ENCODE measurements around the gene TFAP2B. TPM values are rescaled to one million over a fixed set of nuclear protein-coding genes. Genes with fewer than 3 reads are reported as not detected.

Gene TFAP2B
- total RNA-seq, 2 donors from 2014 or later: not detected

DNA sequence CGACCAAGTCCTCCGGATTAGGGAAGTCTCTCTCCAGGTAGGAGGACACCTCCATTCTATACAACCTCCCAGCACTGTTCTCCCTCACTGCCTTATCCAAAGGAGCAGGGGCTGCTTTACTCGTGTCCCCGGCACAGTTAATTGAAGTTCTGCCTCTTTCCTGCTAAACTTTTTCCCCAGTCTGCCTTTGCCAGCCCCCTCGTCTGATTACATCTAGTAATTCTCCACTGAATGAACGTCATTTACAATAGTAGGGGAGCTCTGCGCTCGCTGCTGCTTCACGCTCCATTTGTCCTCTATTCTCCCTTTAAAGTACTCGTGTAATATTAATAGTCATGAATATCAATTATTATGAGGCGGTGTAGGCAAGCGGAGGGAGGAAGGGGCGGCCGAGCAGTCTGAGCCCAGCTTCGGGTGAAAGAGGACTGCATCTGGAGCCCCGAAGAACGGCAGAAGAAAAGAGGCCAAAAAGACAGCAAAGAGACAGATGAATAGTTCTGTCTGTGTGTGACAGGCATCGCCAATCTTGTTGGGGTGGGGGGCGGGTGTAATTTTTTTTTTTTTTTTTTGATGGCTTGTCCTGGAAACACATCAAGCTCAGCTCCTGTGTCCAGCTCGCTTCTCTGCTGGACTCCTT, 2.9 kb downstream of the TFAP2B start:
- no peak for ATAC-seq
- intact Hi-C loops (cut with DNase I, micrococcal nuclease): no loop called here
- DNase-seq: no peak

DNA sequence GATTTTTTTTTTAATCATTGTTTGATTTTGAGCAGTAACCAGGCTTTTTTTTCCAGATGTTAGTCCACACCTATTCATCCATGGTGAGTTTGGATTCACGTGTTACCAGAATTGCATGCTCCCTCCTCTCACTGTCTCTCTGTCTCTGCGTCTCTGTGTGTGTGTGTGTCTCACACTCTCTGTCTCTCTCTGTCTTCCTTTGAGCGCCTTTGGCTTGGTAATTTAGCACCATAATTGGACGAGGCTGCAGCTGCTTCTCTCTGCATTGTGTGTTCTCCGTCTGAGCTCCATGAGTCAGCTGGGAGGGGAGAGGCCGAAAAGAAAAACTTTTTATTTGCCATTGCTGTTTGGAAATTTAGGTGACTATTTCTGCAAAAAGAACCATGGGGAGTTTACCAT, 3.4 kb downstream of the TFAP2B start:
- no peak for ATAC-seq
- intact Hi-C loops (cut with DNase I, micrococcal nuclease): no loop called here
- DNase-seq: no peak

DNA sequence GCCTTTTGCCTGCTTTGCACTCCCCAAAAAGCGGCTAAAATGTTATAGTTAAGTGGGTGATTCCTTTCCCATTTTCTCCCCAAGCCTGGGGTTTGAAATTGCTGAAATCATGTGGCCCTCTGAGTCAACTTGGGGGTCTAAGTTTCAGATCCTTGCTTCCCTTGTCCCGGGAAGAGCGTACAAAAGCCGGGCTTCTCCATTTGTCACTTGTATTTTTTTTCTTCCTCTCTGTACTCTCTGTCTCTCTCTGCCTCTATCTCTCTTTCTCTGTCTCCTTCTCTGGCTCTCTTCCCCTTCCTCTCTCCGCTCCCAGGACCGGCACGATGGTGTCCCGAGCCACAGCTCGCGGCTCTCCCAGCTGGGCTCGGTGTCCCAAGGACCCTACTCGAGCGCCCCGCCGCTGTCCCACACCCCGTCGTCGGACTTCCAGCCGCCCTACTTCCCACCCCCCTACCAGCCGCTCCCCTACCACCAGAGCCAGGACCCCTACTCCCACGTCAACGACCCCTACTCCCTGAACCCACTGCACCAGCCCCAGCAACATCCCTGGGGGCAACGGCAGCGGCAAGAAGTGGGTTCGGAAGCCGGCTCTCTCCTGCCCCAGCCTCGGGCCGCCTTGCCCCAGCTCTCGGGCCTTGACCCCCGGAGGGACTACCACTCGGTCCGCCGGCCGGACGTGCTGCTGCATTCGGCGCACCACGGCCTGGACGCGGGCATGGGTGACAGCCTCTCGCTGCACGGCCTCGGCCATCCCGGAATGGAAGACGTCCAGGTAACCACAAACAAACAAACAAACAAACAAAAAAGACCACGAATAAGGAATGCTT, 4.6 kb downstream of the TFAP2B start:
- ATAC-seq (no peak), DNase-seq (no peak)
- intact Hi-C loops (cut with DNase I, micrococcal nuclease): no loop called here

DNA sequence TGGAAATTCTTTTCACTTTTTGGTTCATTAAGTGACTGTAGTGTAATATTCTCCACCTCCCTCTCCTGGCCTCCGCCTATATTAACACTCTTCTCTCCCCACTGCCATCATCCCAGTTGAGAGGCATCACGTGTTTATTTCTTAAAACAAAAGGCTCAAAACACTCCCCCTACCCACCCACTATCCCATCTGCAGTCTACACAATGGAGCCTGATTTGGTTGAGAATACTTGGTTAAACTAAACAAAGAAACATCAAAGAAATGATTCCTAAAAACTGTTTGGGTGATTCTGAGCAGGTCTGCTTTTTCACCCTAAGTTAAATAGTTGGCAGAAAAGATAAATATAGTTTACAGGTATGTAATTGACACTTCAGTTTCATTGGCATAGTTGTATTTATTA, 5.9 kb downstream of the TFAP2B start:
- DNase-seq: no peak
- intact Hi-C loops (cut with DNase I, micrococcal nuclease): no loop called here
- ATAC-seq: no peak

DNA sequence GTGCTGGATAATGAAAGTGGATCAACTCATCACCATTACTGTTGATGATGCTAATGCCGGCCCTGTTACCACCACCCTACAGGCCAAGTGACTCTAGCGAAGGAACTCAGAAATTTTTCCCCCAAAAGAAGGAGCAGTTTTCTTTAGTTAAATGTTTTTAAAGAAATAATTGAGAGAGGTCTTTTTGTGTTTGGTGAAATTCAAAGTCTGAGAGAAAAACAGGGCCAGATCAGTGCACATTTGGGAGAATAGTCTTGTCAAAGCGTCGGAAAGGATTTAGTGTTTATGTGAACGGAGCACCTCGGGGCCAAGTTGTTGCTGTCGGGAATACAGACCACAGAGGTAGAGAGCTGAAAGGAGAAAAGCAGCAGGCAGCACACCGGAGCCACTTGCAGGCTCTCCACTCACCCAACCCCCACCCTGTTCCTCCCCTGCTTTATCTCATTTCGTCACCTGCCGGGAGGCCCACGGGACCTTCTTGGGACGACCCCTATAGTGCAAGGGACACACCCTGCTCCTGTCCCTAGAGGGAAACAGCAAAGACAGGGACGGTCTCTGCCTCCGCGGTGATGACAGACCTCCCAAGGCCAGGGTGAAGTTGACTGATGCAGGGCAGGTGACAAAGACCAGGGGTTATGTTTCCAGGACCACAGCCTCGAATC, 6.8 kb downstream of the TFAP2B start:
- no peak for ATAC-seq
- DNase-seq: no peak
- intact Hi-C loops (cut with DNase I, micrococcal nuclease): no loop called here

DNA sequence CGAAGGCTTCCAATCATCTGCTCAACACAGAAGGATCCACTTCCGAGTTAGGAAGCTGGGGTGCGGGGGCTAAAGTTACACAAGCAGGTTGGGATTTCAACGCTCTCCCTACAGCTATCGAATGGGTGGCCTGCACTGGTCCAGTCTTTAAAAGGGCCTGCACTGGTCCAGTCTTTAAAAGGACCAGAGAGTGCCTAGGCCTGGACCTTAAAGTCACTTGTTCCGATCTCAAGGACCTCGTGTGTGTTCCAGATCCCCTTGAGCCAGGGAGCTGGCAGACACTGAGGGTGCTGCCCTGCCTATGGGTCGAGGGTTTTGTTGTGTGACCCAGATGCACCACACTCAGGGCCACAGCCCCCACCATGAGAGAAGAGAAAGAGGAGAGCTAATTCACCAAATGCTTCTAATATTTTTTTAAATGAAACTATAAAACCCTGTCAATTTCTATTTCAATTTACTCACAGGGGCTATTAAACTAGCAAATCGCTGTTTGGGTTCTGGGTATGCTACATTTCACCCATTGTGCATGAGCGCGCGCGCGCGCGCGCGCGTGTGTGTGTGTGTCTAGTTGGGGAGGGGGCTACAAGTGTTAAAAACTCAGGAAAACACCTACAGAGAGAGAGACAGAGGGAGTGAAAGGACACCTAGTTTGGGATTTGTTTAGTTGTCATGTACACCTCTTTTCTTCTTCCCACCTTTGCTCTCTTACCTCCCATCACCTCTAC, 7.5 kb downstream of the TFAP2B start:
- intact Hi-C loops (cut with DNase I, micrococcal nuclease): no loop called here
- ATAC-seq (no peak), DNase-seq (no peak)

DNA sequence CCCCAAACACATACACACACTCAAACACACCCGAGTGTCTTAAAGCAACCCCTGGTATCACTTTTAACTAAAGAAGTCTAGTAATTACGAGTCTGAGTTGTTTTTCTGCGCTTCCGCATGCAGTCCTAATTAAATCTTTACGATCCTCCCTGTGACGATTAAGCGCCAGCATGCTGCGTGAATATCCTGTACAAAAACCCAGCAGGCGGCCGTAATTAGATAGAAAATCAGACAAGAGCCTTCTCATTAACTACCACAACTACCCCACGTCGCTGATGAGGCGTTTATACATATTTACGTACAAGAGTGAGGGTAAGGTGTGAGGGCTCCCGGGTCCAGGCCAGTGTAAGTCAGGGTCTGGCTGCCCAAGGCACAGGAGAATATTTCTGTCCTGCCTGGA, 8.1 kb downstream of the TFAP2B start:
- intact Hi-C loops (cut with DNase I, micrococcal nuclease): no loop called here
- ATAC-seq (no peak), DNase-seq (no peak)

DNA sequence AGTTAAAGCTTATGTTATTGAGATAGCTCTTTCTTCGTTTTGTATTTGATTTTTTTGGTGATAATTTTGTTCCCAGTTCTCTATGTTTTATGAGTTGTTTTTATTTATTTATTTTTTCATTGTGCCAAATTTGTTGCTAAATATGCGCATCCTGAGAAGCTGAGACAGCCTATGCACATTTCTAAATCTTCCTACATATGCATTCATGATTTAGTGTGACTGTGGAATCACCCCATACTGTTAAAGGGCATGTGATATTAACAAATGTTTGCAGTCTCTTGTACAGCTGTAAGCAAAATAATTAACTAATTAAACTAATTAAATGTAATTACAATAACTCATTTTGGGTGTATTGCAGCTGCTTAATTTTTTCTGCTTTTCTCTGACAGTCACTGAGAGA, 10.4 kb downstream of the TFAP2B start:
- DNase-seq (no peak), ATAC-seq (no peak)
- intact Hi-C loops (cut with DNase I, micrococcal nuclease): no loop called here

DNA sequence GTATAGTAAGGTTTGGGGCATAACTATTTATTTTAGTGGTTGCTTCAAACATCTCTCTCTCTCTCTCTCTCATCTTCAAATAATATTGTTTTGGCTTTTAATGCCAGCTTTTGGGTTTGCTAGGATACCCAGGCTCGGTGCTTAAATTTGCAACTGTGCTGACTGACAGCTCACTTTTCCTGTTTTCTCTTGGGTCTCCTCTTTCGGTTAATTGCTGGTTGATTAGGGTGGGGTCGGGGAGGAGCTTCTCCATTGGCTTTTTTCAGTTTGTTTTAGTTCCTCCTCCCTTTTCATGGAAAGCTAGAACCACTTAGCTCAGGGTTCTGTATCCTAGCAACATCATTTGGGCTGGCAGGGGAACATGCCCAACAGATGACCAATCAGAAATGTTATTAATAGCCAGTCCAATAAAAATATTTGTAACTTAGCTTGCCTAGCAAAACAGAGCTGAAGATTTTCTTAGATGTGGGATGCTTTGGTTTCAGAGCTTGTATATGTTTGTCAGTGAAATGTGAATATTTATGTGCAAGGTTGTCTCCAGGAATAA, 11.3 kb downstream of the TFAP2B start:
- DNase-seq (no peak), ATAC-seq (no peak)
- intact Hi-C loops (cut with DNase I, micrococcal nuclease): no loop called here

DNA sequence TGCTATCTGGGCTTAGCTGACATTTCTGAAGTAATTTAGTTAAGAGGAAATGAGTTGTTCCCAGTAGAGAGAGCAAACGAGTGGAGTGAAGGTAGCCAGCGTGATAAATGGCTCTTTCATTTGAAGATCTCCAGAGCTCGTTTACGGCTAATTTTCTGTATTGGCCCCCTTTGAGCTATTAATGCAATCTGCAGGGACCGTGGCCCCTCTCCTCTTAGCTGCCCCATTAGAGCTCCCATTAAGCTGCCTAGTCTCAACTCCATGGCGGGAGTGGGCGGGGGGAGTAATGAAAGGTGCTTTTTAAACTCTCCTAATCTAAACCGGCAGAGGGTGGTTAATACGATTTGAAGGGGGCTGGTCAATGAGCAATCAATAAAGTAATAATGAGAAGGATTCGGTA, 12.5 kb downstream of the TFAP2B start:
- no peak for ATAC-seq
- intact Hi-C loops (cut with DNase I, micrococcal nuclease): no loop called here
- DNase-seq: no peak

DNA sequence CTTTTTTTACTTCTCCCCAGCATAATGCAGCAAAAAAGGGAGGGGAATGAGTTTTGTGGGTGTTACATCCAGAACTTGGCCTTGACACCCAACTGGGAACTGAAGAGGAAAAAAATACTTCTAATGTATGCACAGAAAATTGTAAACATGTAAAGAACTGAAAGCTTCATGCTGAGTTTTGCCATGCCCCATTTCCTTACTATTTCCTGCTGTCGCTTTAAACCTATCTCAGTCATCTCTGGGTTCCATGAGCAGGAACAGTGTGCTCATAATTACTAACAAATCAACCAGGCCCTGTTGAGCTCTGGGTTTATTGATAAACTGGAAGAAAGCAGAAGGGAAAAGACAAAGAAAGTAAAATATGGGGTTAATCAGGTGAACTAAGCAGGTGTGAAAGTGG, 14.2 kb downstream of the TFAP2B start:
- intact Hi-C loops (cut with DNase I, micrococcal nuclease): no loop called here
- DNase-seq (no peak), ATAC-seq (no peak)

DNA sequence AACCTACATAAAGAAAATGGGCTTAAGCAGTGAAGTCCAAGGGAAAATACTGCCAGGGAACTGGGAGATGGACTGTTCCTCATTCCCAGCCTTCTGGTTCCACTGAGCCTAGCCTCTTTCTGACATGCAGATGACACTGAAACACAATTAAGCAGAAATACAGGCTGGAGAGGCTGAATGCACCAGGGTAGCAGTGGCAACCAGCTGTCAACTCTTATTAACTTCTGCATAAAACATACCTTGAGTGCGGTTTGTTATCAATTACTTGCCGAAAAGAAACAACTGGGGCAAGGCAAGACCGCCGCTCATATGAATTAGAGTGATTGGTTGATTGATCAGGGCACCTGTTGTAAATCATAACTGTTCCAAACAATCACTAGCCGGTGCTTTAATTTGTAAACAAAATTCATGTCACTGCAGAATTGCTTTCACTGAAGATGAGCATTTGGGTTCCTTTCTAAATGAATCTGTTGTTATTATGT, 16.3 kb downstream of the TFAP2B start:
- intact Hi-C loops (cut with DNase I, micrococcal nuclease): no loop called here
- DNase-seq (no peak), ATAC-seq (no peak)

DNA sequence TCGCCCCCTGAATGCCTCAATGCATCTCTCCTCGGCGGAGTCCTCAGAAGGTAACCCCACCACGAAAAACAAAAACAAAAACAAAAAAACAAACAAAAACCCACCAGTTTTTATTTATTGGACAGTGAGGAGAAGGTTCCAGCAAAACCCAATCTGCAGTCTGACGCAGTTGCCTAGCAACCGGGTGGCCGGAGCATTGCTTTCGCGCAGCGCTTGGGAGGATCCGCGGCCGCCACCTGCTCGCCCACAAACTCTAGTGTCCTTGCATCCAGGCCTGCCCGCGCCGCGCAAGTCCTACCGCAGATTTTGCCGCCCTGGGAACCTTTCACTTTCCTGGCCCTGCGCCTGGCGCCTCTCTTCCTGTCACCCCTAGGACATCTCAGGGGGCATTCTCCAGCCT, 17.6 kb downstream of the TFAP2B start:
- no peak for ATAC-seq
- intact Hi-C loops (cut with DNase I, micrococcal nuclease): no loop called here
- no peak for DNase-seq

DNA sequence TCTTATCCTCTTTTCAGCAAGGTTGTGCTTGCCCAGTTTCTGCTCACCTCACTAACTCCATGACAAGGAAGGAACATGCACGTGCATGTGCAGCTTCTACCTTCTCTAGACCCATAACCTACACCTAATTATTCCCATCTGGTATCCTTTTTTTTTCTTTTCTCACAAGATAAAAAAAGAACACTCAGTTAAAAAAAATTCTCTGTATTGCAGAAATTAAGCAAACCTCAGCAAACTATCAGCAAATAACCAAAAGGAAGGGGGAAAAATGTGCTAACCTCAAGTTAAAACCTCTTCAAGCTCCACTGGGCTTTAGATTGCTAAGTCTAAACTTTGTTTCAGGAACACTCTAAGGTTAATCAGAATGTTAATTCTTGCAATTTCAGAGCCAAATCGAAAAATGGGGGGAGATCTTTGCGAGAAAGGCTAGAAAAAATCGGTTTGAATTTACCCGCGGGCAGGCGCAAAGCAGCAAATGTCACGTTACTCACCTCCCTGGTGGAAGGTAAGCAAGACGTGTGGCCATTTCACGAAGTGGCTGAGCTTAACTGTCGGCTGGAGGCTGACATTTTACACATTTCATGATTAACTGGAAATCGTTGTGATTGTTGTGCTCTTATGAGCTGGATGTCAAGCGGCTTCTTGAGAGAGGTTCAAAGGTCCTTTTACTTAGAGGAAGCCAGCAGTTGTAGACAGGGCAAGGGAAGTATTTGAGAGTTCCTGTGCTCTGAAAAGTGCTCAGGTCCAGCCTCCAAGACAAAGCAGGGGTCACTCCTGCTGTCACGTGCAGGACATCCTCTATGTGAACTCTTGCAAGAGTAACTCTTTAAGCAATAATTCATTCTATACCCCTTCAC, 19.1 kb downstream of the TFAP2B start:
- intact Hi-C loops (cut with DNase I, micrococcal nuclease): no loop called here
- ATAC-seq (peak; percentile 22), DNase-seq (no peak)

DNA sequence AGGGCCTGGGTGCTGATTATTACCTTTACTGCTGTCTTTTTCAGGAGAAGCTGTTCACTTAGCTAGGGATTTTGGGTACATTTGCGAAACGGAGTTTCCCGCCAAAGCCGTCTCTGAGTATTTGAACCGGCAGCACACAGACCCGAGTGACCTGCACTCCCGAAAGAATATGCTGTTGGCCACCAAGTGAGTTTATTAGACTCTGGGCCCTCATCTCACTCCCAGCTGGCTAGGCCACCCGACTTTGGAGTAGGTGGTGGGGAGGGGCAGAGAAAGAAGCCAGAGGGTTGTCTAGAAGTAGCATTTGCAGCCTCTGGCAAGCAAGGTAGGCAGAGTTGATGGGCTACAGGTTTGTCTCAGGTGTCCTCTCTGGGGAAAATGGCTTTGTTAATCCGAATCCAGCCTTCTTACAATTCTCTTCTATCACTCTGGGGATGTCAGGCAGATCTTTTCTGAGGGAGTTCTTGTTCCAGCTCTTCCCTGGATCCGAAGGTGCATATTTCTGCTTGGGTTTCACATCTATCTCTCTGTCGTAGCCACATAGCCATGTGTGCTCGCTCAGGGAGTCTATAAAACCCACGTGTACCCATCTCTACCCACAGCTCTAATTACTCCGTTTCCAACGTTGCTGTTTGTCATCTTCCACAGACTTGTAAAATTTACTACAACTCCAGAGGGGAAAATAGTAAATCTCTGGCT, 21.6 kb downstream of the TFAP2B start:
- DNase-seq: no peak
- intact Hi-C loops (cut with DNase I, micrococcal nuclease): no loop called here
- ATAC-seq: no peak

DNA sequence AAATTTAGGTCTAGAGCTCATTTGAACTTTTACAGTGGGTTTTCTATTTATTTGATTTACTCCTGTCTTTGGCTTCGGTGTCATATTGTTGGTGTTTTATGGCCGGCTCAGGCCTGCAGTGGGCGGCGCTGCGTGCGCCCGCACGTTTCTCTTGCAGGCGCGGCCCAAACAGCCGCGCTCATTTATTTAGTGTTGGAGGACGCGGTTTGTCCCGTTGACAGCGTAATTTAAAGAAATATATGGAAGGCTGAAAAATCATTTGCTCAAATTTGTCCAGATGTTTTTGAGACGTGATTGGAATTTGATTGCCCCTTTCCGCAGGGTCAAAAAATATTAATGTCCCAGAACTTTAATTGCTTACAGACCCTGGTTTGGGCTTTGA, 22.1 kb downstream of the TFAP2B start:
- DNase-seq (no peak), ATAC-seq (no peak)
- intact Hi-C loops (cut with DNase I, micrococcal nuclease): no loop called here

DNA sequence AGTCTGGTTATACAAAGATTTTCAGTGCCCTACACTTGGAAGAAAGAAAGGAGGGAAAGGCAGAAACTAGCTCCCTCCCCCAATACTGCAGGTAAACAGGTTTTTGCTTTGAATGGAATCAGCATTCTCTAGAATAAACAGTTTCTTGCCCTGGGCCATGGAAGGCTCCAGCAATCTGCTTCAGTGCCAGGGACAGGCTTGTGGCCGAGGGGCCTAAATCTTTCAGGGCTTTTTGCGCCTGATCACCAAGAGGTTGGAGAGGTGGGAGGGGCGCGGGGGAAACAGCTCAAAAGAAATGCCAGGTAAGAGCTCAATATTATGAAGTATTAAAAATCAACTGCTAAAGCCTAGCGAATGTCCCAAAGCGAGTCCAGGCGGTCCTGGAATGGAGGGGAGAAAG, 23.8 kb downstream of the TFAP2B start:
- ATAC-seq: no peak
- no peak for DNase-seq
- intact Hi-C loops (cut with DNase I, micrococcal nuclease): no loop called here

DNA sequence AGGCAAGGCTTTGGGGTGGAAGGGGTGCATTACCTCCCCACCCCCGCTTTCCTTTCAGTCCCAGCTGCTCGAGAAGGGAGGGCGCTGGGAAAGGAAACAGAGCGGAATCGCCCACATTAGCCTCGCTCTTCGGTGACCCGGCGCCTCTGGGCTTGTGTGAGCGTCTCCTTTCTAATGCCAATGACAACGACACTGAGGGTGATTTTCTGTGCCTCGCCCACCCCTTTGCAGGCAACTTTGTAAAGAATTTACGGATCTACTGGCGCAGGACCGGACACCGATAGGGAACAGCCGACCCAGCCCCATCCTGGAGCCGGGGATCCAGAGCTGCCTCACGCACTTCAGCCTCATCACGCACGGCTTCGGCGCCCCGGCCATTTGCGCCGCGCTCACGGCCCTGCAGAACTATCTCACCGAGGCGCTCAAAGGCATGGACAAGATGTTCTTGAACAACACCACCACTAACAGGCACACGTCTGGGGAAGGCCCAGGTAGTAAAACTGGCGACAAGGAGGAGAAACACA, 24.3 kb downstream of the TFAP2B start:
- intact Hi-C loops (cut with DNase I, micrococcal nuclease): no loop called here

More for the DNA sequence above, 24.3 kb downstream of the TFAP2B start:
- DNase-seq (no peak), ATAC-seq (no peak)
